ENCODE data around the gene PCDH19. TPM values are rescaled to one million over a fixed set of nuclear protein-coding genes. Genes with fewer than 3 reads are reported as not detected.

Gene PCDH19
- total and polyA plus RNA-seq, 9 donors: 1.9 to 10.0 (median 4.0) TPM

DNA sequence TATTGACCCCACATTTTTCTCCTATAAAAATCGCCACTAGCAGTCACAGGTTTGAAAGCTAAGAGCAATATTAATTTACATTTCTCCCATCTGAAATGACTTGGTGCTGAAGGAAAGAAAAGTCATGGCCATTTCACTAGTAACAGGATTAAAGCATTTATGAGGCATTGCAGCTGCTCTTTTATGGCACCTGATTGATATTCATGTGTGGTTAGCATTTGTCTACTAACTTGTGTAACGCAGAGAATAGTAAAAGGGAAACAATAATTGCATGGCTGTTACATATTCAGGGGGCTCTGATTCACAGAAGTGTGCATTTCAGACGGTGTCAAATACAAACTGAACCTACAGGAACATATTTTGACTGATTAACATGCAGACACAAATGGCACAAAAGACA, 5.2 kb downstream of the PCDH19 start:
- Histone ChIP-seq H3K4me3 (ENCODE audit: low read length) (no peak overlapping the region), H3K36me3 (ENCODE audit: control insufficient read depth, insufficient read depth, low read length) (peaks cover 4% of the 10 kb centered on the region), H3K4me1 (ENCODE audit: control insufficient read depth, insufficient read depth, low read length) (peaks cover 4% of the 10 kb centered on the region), H3K9me3 (replicated peaks; ENCODE audit: control insufficient read depth, low read depth, low read length) (no peaks in the 10 kb centered on the region), H3K27me3 (ENCODE audit: control insufficient read depth, insufficient read depth, low read length) (peaks cover 52% of the 10 kb centered on the region), H3K27ac (ENCODE audit: low read length) (no peak overlapping the region)
- DNase-seq: no peak
- WGBS (ENCODE audit: insufficient coverage): 20% methylated on average over 2 of the region's 3 CpGs

DNA sequence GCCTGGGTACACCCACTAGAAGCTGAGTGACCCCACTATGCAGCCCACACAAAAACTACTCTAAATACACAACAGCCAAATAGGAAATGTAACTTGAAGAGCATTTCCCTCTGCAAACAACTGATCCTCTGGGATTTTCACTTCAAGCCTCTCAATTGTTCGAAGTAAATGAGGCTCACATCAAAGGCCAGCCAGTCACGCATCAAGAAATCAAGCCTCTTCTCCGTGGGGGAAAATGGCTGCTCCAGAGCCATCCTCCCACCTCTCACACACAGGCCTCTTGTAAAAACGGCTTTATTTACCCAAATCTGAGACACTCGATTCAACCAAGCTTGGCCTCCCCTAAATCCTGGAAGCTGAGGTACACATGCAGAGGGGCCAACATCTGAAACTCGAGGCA, 14.3 kb downstream of the PCDH19 start:
- Histone ChIP-seq H3K4me1 (ENCODE audit: control insufficient read depth, insufficient read depth, low read length) (peaks cover 7% of the 10 kb centered on the region), H3K9me3 (replicated peaks; ENCODE audit: control insufficient read depth, low read depth, low read length) (no peaks in the 10 kb centered on the region), H3K4me3 (ENCODE audit: low read length) (no peak overlapping the region), H3K27ac (ENCODE audit: low read length) (no peak overlapping the region), H3K27me3 (ENCODE audit: control insufficient read depth, insufficient read depth, low read length) (peaks cover 16% of the 10 kb centered on the region), H3K36me3 (ENCODE audit: control insufficient read depth, insufficient read depth, low read length) (peaks cover under 1% of the 10 kb centered on the region)
- 17% methylated on average over 5 of the region's 6 CpGs for WGBS (ENCODE audit: insufficient coverage)
- no peak for DNase-seq

DNA sequence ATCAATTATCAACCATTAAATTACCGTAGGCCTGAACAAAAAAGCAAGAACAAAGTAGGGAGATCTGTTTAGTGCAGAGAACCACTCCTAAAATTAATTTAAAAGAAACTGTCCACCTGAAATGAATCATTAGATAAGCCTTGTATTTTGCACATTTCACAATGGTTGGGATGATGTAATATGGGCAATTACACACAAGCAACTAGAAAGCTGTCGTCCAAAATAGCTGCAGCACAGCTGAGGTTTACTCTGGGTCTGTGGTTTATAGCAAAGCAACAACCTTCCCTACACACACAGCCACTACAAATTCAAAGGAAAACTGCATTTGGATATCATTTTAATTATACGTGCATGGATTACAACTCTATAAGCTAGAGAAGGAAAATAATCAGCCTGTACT, 28.5 kb downstream of the PCDH19 start:
- WGBS (ENCODE audit: insufficient coverage): no CpG with 5 or more reads among the region's 3 CpGs
- DNase-seq: no peak

DNA sequence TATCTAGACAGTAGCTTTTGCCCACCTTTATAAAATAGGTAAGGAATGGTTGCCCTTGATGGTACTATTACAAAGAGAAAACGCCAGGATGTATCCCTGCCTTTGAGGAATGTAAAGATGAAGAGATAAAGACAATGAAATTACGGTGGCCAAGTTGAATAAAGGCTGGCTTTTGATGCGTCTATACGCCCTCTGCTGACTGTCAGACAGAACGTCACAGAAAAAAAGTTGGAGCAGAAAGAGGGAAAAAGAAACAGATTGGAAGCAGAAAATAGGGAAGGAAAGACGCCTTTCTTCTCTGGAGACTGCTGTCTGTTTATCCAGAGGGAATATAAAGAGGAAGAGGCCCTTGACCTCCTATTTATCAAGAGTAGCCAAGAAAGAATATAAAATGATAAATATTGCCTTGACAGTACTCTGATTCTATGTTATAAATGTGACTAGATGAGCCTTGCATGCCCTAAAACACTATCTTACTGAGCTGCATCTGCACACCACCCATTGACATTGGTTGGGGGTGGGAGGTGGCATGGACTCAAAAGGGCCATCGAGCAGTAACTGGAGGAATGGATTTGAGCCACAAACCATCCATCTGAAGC, 30.6 kb downstream of the PCDH19 start:
- Histone ChIP-seq H3K27me3 (ENCODE audit: control insufficient read depth, insufficient read depth, low read length) (peaks cover 3% of the 10 kb centered on the region), H3K4me1 (ENCODE audit: control insufficient read depth, insufficient read depth, low read length) (peaks cover 3% of the 10 kb centered on the region), H3K27ac (ENCODE audit: low read length) (no peak overlapping the region), H3K36me3 (ENCODE audit: control insufficient read depth, insufficient read depth, low read length) (no peaks in the 10 kb centered on the region), H3K9me3 (replicated peaks; ENCODE audit: control insufficient read depth, low read depth, low read length) (no peaks in the 10 kb centered on the region), H3K4me3 (ENCODE audit: low read length) (no peak overlapping the region)
- DNase-seq: peak; percentile 73
- 3% methylated on average over 5 of the region's 7 CpGs for WGBS (ENCODE audit: insufficient coverage)

More for the DNA sequence above, 28.5 kb downstream of the PCDH19 start:
- Histone ChIP-seq H3K4me3 (ENCODE audit: low read length) (no peak overlapping the region), H3K36me3 (ENCODE audit: control insufficient read depth, insufficient read depth, low read length) (no peaks in the 10 kb centered on the region), H3K27me3 (ENCODE audit: control insufficient read depth, insufficient read depth, low read length) (peaks cover 5% of the 10 kb centered on the region), H3K4me1 (ENCODE audit: control insufficient read depth, insufficient read depth, low read length) (peaks cover 3% of the 10 kb centered on the region), H3K27ac (ENCODE audit: low read length) (no peak overlapping the region), H3K9me3 (replicated peaks; ENCODE audit: control insufficient read depth, low read depth, low read length) (no peaks in the 10 kb centered on the region)

DNA sequence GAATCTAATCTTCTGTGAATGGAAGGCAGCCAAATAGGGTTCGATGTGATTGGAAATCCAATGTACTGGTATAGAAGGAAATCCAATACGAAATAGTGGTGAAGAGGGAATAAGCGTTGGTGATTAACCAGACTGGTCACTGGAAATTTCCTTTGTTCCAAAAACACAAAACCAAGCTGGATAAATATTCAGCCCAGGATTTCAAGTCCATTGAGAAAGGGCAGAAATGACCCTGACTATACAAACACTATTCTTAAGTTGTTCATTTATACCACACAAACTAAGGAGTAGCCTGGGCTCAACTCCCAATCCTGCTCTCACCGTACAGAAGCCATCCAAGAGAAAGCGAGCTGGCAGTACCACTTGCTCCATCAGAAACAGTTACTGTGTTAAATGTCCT, 32.2 kb downstream of the PCDH19 start:
- peaks cover 3% of the 10 kb centered on the region for H3K27me3 ChIP-seq (ENCODE audit: control insufficient read depth, insufficient read depth, low read length)
- WGBS (ENCODE audit: insufficient coverage): 67% methylated on average over 1 of the region's 5 CpGs

DNA sequence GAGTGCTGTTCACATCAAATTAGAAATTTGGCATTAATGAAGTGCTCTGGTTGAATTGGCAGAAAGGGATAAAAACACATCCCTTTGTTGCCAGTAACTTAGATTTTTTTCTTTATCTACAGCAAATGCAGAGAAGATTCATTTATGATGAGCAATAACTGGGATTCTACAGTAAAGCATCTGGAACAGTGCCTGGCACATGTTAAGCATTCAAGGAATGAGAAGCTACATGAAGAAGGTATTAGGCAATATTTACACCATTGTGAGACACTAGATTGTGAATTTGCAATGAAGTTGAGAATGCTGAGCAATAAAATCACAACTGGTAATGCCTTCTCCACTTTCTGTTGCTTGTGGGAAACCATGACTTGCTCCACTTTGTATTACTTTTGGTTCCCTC, 33.5 kb downstream of the PCDH19 start:
- DNase-seq: peak; percentile 68
- Histone ChIP-seq H3K36me3 (ENCODE audit: control insufficient read depth, insufficient read depth, low read length) (no peaks in the 10 kb centered on the region), H3K4me1 (ENCODE audit: control insufficient read depth, insufficient read depth, low read length) (peaks cover 3% of the 10 kb centered on the region), H3K27me3 (ENCODE audit: control insufficient read depth, insufficient read depth, low read length) (peaks cover 6% of the 10 kb centered on the region), H3K27ac (ENCODE audit: low read length) (no peak overlapping the region), H3K4me3 (ENCODE audit: low read length) (no peak overlapping the region), H3K9me3 (replicated peaks; ENCODE audit: control insufficient read depth, low read depth, low read length) (no peaks in the 10 kb centered on the region)

More for the DNA sequence above, 32.2 kb downstream of the PCDH19 start:
- DNase-seq: no peak
- H3K9me3 ChIP-seq (replicated peaks; ENCODE audit: control insufficient read depth, low read depth, low read length): no peaks in the 10 kb centered on the region
- H3K36me3 ChIP-seq (ENCODE audit: control insufficient read depth, insufficient read depth, low read length): no peaks in the 10 kb centered on the region
- H3K27ac ChIP-seq (ENCODE audit: low read length): no peak overlapping the region
- no peak overlapping the region for H3K4me3 ChIP-seq (ENCODE audit: low read length)
- peaks cover 3% of the 10 kb centered on the region for H3K4me1 ChIP-seq (ENCODE audit: control insufficient read depth, insufficient read depth, low read length)

DNA sequence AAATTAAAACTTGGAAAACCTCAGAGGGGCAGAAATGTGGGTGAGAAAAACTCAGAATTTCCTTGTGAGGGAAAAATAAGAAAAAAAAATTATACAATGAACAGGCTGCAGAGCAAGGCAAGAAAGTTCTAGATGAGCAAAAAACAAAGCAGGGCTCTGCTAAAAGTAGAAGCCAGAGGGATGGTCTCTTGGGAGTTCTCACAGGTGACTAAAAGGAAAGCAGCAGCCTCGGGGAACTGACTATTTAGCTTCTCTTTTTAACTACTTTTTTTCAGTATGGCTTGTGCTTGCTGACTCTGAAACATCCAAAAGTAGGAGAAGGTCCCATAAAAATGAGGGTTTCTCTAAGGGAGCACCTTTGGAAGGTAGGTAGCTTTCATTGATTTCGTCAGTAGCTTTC, 36.4 kb downstream of the PCDH19 start:
- no peak overlapping the region for H3K27ac ChIP-seq (ENCODE audit: low read length)
- no CpG with 5 or more reads among the region's 2 CpGs for WGBS (ENCODE audit: insufficient coverage)
- no peaks in the 10 kb centered on the region for H3K9me3 ChIP-seq (replicated peaks; ENCODE audit: control insufficient read depth, low read depth, low read length)
- H3K27me3 ChIP-seq (ENCODE audit: control insufficient read depth, insufficient read depth, low read length): peaks cover 4% of the 10 kb centered on the region
- H3K4me3 ChIP-seq (ENCODE audit: low read length): no peak overlapping the region
- DNase-seq: no peak
- peaks cover 1% of the 10 kb centered on the region for H3K4me1 ChIP-seq (ENCODE audit: control insufficient read depth, insufficient read depth, low read length)
- no peaks in the 10 kb centered on the region for H3K36me3 ChIP-seq (ENCODE audit: control insufficient read depth, insufficient read depth, low read length)

DNA sequence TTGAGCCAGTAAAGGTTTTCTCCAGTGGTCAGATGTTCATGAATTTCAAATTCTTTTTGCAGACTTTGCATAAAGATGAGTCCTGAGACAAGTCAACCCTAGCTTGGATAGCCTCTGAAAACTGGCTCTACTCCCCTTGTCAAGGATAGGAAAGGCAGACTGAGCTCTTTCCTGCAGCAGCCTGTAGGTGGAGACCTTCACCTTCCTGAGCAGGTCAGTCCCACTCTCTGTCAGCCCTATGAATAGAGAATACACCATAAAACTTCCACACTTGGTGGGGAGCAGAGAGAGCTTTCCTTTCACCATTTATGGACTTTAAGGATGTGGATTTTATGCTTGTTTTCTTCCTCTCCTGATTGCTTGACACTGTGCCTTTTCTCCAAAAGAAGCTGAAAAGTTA, 41.9 kb downstream of the PCDH19 start:
- DNase-seq: peak; percentile 40
- H3K4me1 ChIP-seq (ENCODE audit: control insufficient read depth, insufficient read depth, low read length): no peaks in the 10 kb centered on the region

DNA sequence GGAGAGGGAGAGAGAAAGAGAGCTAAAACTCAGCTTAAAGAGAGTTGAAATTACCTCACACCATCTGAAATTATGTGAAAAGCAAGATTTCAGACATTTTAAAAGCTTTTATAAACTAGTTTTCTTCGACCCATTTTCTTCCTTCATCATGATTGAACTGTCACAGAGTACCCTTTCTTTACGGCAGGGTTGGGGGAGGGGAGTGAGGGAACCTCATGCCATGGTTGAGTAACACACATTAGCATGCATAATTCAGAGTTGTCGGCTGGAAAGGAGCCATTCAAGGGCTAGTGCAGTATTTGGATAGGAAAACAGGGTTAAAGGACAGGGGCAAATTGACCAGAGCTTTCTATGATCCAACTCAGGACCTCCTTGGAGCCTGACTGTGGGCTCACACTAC, 46.2 kb downstream of the PCDH19 start:
- Histone ChIP-seq H3K4me1 (ENCODE audit: control insufficient read depth, insufficient read depth, low read length) (no peaks in the 10 kb centered on the region), H3K9me3 (replicated peaks; ENCODE audit: control insufficient read depth, low read depth, low read length) (no peaks in the 10 kb centered on the region), H3K27ac (ENCODE audit: low read length) (no peak overlapping the region), H3K27me3 (ENCODE audit: control insufficient read depth, insufficient read depth, low read length) (peaks cover 12% of the 10 kb centered on the region), H3K4me3 (ENCODE audit: low read length) (no peak overlapping the region), H3K36me3 (ENCODE audit: control insufficient read depth, insufficient read depth, low read length) (no peaks in the 10 kb centered on the region)
- DNase-seq: no peak
- WGBS (ENCODE audit: insufficient coverage): no CpG with 5 or more reads among the region's 3 CpGs

More for the DNA sequence above, 41.9 kb downstream of the PCDH19 start:
- peaks cover 13% of the 10 kb centered on the region for H3K27me3 ChIP-seq (ENCODE audit: control insufficient read depth, insufficient read depth, low read length)
- H3K9me3 ChIP-seq (replicated peaks; ENCODE audit: control insufficient read depth, low read depth, low read length): no peaks in the 10 kb centered on the region
- H3K27ac ChIP-seq (ENCODE audit: low read length): no peak overlapping the region
- no peak overlapping the region for H3K4me3 ChIP-seq (ENCODE audit: low read length)
- no peaks in the 10 kb centered on the region for H3K36me3 ChIP-seq (ENCODE audit: control insufficient read depth, insufficient read depth, low read length)

DNA sequence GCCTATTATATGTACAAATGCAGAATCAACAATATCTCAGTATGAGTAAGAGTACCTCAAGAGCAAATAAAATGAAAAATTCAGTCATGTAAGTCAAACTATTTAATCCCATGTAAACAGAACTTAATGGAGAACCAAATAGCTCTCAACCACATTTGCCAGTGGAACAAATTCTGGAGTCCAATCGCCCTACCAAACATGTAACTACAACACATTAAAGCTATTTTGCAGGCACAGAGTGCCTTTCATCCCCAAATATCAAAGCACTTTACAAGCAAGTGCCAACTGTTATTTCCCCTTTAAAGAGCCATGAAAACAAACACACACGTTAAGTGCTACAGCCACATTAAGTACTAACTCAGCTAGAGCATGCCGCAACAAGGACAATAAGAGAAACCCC, 51.3 kb downstream of the PCDH19 start:
- no peak for DNase-seq
- WGBS (ENCODE audit: insufficient coverage): 17% methylated on average over 2 of the region's 3 CpGs

DNA sequence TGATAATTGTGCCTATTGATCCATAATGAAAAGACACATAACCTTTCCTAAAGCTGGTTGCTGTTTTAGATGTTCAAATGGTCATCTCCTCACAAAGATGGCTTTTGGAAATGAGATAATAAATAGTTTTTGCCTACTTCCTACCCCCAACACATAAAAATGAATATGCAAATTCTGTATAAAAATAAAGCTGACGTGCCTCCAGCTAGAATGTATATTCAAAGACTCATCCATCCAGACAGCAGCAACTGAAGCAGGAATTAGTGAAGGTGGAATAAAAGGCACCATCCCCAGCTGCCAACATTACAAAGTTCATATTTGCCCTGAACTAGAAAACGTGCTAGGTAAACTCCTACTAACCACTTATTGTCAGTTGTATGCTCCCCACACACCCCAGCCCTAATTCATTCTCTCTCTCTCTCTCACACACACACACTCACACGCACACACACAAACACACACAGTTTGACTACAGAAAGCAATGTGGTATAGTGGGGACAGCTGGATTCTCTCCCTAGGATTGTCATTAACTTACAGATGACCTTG, 53.6 kb downstream of the PCDH19 start:
- H3K9me3 ChIP-seq (replicated peaks; ENCODE audit: control insufficient read depth, low read depth, low read length): no peaks in the 10 kb centered on the region
- no peak overlapping the region for H3K4me3 ChIP-seq (ENCODE audit: low read length)
- no peak overlapping the region for H3K27ac ChIP-seq (ENCODE audit: low read length)
- no peak for DNase-seq
- no peaks in the 10 kb centered on the region for H3K4me1 ChIP-seq (ENCODE audit: control insufficient read depth, insufficient read depth, low read length)
- no peaks in the 10 kb centered on the region for H3K36me3 ChIP-seq (ENCODE audit: control insufficient read depth, insufficient read depth, low read length)
- WGBS (ENCODE audit: insufficient coverage): 33% methylated on average over 1 of the region's 3 CpGs
- peaks cover 10% of the 10 kb centered on the region for H3K27me3 ChIP-seq (ENCODE audit: control insufficient read depth, insufficient read depth, low read length)

More for the DNA sequence above, 51.3 kb downstream of the PCDH19 start:
- Histone ChIP-seq H3K36me3 (ENCODE audit: control insufficient read depth, insufficient read depth, low read length) (no peaks in the 10 kb centered on the region), H3K9me3 (replicated peaks; ENCODE audit: control insufficient read depth, low read depth, low read length) (no peaks in the 10 kb centered on the region), H3K4me1 (ENCODE audit: control insufficient read depth, insufficient read depth, low read length) (no peaks in the 10 kb centered on the region), H3K27ac (ENCODE audit: low read length) (no peak overlapping the region), H3K4me3 (ENCODE audit: low read length) (no peak overlapping the region), H3K27me3 (ENCODE audit: control insufficient read depth, insufficient read depth, low read length) (peaks cover 3% of the 10 kb centered on the region)
